Mesenchymal stem cell (in vitro differentiated cells and primary cell): Measurements from ENCODE around the gene TWIST2.

Experiments
- DNase-seq: peaks from one replicate; pipeline ENCODE4 v3.0.0-alpha.2; 2013
- H2AFZ ChIP-seq: one replicate; pipeline ENCODE4 v1.6.1; 2013; ENCODE audit warnings: low read depth, mild to moderate bottlenecking, control low read depth, inconsistent platforms, low read length, moderate library complexity
- H2AK5ac ChIP-seq: 2 replicates; pipeline ENCODE4 v1.6.1; 2013; ENCODE audit warnings: low read length, moderate library complexity, mild to moderate bottlenecking, inconsistent platforms; ENCODE audit not compliant: severe bottlenecking
- H2BK120ac ChIP-seq: one replicate; pipeline ENCODE4 v1.6.1; 2013; ENCODE audit warnings: low read depth, mild to moderate bottlenecking, inconsistent platforms, low read length, moderate library complexity
- H2BK12ac ChIP-seq, 2 experiments: one replicate each; pipeline ENCODE4 v1.6.1; 2013; ENCODE audit warnings: inconsistent platforms in 2 of 2, low read length in 2 of 2, mild to moderate bottlenecking in 2 of 2, moderate library complexity in 2 of 2, control low read depth in 1 of 2
- H2BK15ac ChIP-seq: one replicate; pipeline ENCODE4 v1.6.1; 2013; ENCODE audit warnings: mild to moderate bottlenecking, low read depth, inconsistent platforms; ENCODE audit not compliant: poor library complexity, severe bottlenecking
- H2BK5ac ChIP-seq: 2 replicates; pipeline ENCODE4 v1.6.1; 2013; ENCODE audit warnings: low read depth, mild to moderate bottlenecking, low read length, control low read depth, inconsistent platforms; ENCODE audit not compliant: poor library complexity, severe bottlenecking
- H3K14ac ChIP-seq, 2 experiments: one replicate each; pipeline ENCODE4 v1.6.1; 2013; ENCODE audit warnings: inconsistent platforms in 2 of 2, low read length in 2 of 2, control low read depth in 1 of 2, mild to moderate bottlenecking in 1 of 2, moderate library complexity in 1 of 2
- H3K18ac ChIP-seq, 2 experiments: one replicate each; pipeline ENCODE4 v1.6.1; 2013; ENCODE audit warnings: inconsistent platforms in 2 of 2, low read length in 2 of 2, control low read depth in 1 of 2, low read depth in 1 of 2, mild to moderate bottlenecking in 1 of 2
- H3K23ac ChIP-seq, 2 experiments: one replicate each; pipeline ENCODE4 v1.6.1; 2013; ENCODE audit warnings: inconsistent platforms in 2 of 2, low read length in 2 of 2, mild to moderate bottlenecking in 2 of 2, moderate library complexity in 2 of 2, control low read depth in 1 of 2
- H3K27ac ChIP-seq: 2 replicates; pipeline ENCODE4 v1.5.1; 2013; ENCODE audit warnings: mild to moderate bottlenecking, moderate library complexity, low read length, control low read depth, inconsistent platforms; ENCODE audit not compliant: poor library complexity, severe bottlenecking
- H3K27me3 ChIP-seq, 2 experiments: 2 replicates each; pipeline versions ENCODE4 v1.6.1 to v1.7.0; 2013; ENCODE audit warnings: low read length in 2 of 2, mild to moderate bottlenecking in 2 of 2, moderate library complexity in 2 of 2, control low read depth in 1 of 2, inconsistent platforms in 1 of 2; ENCODE audit not compliant: control insufficient read depth in 1 of 2, insufficient read depth in 1 of 2
- H3K36me3 ChIP-seq, 2 experiments: 2 replicates each; pipeline versions ENCODE4 v1.6.1 to v1.7.0; 2013; ENCODE audit warnings: low read length in 2 of 2, control low read depth in 1 of 2, inconsistent platforms in 1 of 2, low read depth in 1 of 2, mild to moderate bottlenecking in 1 of 2; ENCODE audit not compliant: insufficient read depth in 2 of 2, control insufficient read depth in 1 of 2
- H3K4ac ChIP-seq, 2 experiments: one replicate each; pipeline ENCODE4 v1.6.1; 2013; ENCODE audit warnings: inconsistent platforms in 2 of 2, low read length in 2 of 2, mild to moderate bottlenecking in 2 of 2, moderate library complexity in 2 of 2, control low read depth in 1 of 2, low read depth in 1 of 2
- H3K4me1 ChIP-seq: 2 replicates; pipeline ENCODE4 v1.6.1; 2013; ENCODE audit warnings: low read depth, low read length, control low read depth; ENCODE audit not compliant: control insufficient read depth, insufficient read depth
- H3K4me2 ChIP-seq: 2 replicates; pipeline ENCODE4 v1.6.1; 2013; ENCODE audit warnings: low read length, mild to moderate bottlenecking, inconsistent platforms; ENCODE audit not compliant: poor library complexity, severe bottlenecking
- H3K4me3 ChIP-seq, 2 experiments: 2 replicates each; pipeline versions ENCODE4 v1.5.1 to v1.7.0; 2013; ENCODE audit warnings: low read length in 2 of 2, mild to moderate bottlenecking in 2 of 2, control low read depth in 1 of 2, low read depth in 1 of 2; ENCODE audit not compliant: insufficient read depth in 1 of 2
- H3K79me1 ChIP-seq: replicated peaks from 2 replicates; pipeline ENCODE4 v1.6.1; 2013; ENCODE audit warnings: mild to moderate bottlenecking, control low read depth, low read length, inconsistent platforms; ENCODE audit not compliant: poor library complexity, severe bottlenecking
- H3K9ac ChIP-seq: 2 replicates; pipeline ENCODE4 v1.7.0; 2013; ENCODE audit warnings: mild to moderate bottlenecking, low read length, moderate library complexity
- H3K9me3 ChIP-seq: 2 replicates; pipeline ENCODE4 v1.7.0; 2013; ENCODE audit warnings: mild to moderate bottlenecking, low read length; ENCODE audit not compliant: control insufficient read depth
- H4K8ac ChIP-seq: one replicate; pipeline ENCODE4 v1.6.1; 2013; ENCODE audit warnings: inconsistent platforms, mild to moderate bottlenecking, low read length, moderate library complexity
- H4K91ac ChIP-seq: one replicate; pipeline ENCODE4 v1.6.1; 2013; ENCODE audit warnings: mild to moderate bottlenecking, low read length, inconsistent platforms
- WGBS: methylation state at CpG from one replicate; pipeline ENCODE4 v1.1.7; 2013; ENCODE audit warnings: mixed read lengths; 5-methylcytosine and 5-hydroxymethylcytosine counted together

TWIST2 gene

GRCh38 chr2:238905224-238905623 lies 57.3 kb downstream of the TWIST2 start:
- Histone ChIP-seq H3K4me2 (no peak overlapping the region), H3K36me3 (peaks cover 0 to 31% of the 10 kb centered on the region in 2 experiments), H3K27me3 (no peaks in the 10 kb centered on the region)

GRCh38 chr2:238905644-238906043 lies 57.8 kb downstream of the TWIST2 start:
- Histone ChIP-seq H3K4me2 (no peak overlapping the region), H3K14ac (no peak overlapping the region), H2BK120ac (no peak overlapping the region), H3K9ac (no peak overlapping the region), H4K8ac (no peak overlapping the region), H3K27ac (no peak overlapping the region), H2BK12ac (no peak overlapping the region), H2AK5ac (no peak overlapping the region), H3K4me1 (peaks cover 3% of the 10 kb centered on the region), H4K91ac (no peak overlapping the region), H3K4me3 (peak overlapping the region in 1 of 2 experiments; percentile 12), H3K36me3 (peaks cover 0 to 35% of the 10 kb centered on the region in 2 experiments), H3K4ac (no peak overlapping the region), H3K18ac (no peak overlapping the region), H2AFZ (no peak overlapping the region), H3K79me1 (no peaks in the 10 kb centered on the region), H3K9me3 (no peaks in the 10 kb centered on the region), H3K27me3 (no peaks in the 10 kb centered on the region), H2BK15ac (no peak overlapping the region), H2BK5ac (no peak overlapping the region), H3K23ac (no peak overlapping the region)
- DNase-seq: no peak
- WGBS: 91% methylated on average over 23 of the region's 28 CpGs

More at GRCh38 chr2:238905224-238905623, 57.3 kb downstream of the TWIST2 start:
- Histone ChIP-seq H2AFZ (no peak overlapping the region), H3K9ac (no peak overlapping the region), H3K4ac (no peak overlapping the region), H4K8ac (no peak overlapping the region), H2BK120ac (no peak overlapping the region), H2BK5ac (no peak overlapping the region), H3K4me1 (peaks cover 5% of the 10 kb centered on the region), H2BK15ac (no peak overlapping the region), H3K18ac (no peak overlapping the region), H4K91ac (no peak overlapping the region), H3K9me3 (no peaks in the 10 kb centered on the region), H2AK5ac (no peak overlapping the region), H3K4me3 (no peak overlapping the region), H3K23ac (no peak overlapping the region), H3K79me1 (no peaks in the 10 kb centered on the region), H3K27ac (no peak overlapping the region), H3K14ac (no peak overlapping the region), H2BK12ac (no peak overlapping the region)
- WGBS: 92% methylated on average over 13 of the region's 13 CpGs
- DNase-seq: no peak

- no peak overlapping the region for H2BK120ac ChIP-seq
- no peak overlapping the region for H3K4ac ChIP-seq
- H3K79me1 ChIP-seq: no peaks in the 10 kb centered on the region
- H2BK12ac ChIP-seq: no peak overlapping the region
- H2AK5ac ChIP-seq: no peak overlapping the region
- H2BK5ac ChIP-seq: no peak overlapping the region
- no peak overlapping the region for H3K4me3 ChIP-seq
- H2BK15ac ChIP-seq: no peak overlapping the region
- H3K18ac ChIP-seq: no peak overlapping the region
- no peak for DNase-seq
- H3K27me3 ChIP-seq: no peaks in the 10 kb centered on the region
- H3K36me3 ChIP-seq: peaks cover 0 to 41% of the 10 kb centered on the region in 2 experiments
- H4K8ac ChIP-seq: peak overlapping the region; percentile 29
- peaks cover 8% of the 10 kb centered on the region for H3K4me1 ChIP-seq
- H3K23ac ChIP-seq: no peak overlapping the region
- no peak overlapping the region for H3K27ac ChIP-seq
- no peak overlapping the region for H3K4me2 ChIP-seq
- WGBS: 92% methylated on average over 19 of the region's 20 CpGs
- H3K9ac ChIP-seq: no peak overlapping the region
- H3K9me3 ChIP-seq: no peaks in the 10 kb centered on the region
- H2AFZ ChIP-seq: no peak overlapping the region
- H3K14ac ChIP-seq: no peak overlapping the region
- no peak overlapping the region for H4K91ac ChIP-seq
Observed at GRCh38 chr2:238906254-238906935, 58.5 kb downstream of the TWIST2 start.

GRCh38 chr2:238906936-238907716 lies 59.2 kb downstream of the TWIST2 start:
- no peak for DNase-seq
- Histone ChIP-seq H3K4ac (no peak overlapping the region), H2AK5ac (no peak overlapping the region), H4K91ac (no peak overlapping the region), H3K9me3 (no peaks in the 10 kb centered on the region), H4K8ac (no peak overlapping the region), H3K27me3 (no peaks in the 10 kb centered on the region), H3K79me1 (no peaks in the 10 kb centered on the region), H2BK120ac (no peak overlapping the region), H3K4me1 (peaks cover 8% of the 10 kb centered on the region), H2BK12ac (no peak overlapping the region), H2BK15ac (no peak overlapping the region), H3K23ac (no peak overlapping the region), H3K27ac (no peak overlapping the region), H2AFZ (no peak overlapping the region), H3K4me3 (no peak overlapping the region), H3K4me2 (no peak overlapping the region), H3K14ac (no peak overlapping the region), H3K9ac (no peak overlapping the region), H3K36me3 (peaks cover 0 to 46% of the 10 kb centered on the region in 2 experiments), H2BK5ac (no peak overlapping the region), H3K18ac (no peak overlapping the region)
- WGBS: 91% methylated on average over 21 of the region's 24 CpGs
